ENCODE data around the gene GNA15.

DNA sequence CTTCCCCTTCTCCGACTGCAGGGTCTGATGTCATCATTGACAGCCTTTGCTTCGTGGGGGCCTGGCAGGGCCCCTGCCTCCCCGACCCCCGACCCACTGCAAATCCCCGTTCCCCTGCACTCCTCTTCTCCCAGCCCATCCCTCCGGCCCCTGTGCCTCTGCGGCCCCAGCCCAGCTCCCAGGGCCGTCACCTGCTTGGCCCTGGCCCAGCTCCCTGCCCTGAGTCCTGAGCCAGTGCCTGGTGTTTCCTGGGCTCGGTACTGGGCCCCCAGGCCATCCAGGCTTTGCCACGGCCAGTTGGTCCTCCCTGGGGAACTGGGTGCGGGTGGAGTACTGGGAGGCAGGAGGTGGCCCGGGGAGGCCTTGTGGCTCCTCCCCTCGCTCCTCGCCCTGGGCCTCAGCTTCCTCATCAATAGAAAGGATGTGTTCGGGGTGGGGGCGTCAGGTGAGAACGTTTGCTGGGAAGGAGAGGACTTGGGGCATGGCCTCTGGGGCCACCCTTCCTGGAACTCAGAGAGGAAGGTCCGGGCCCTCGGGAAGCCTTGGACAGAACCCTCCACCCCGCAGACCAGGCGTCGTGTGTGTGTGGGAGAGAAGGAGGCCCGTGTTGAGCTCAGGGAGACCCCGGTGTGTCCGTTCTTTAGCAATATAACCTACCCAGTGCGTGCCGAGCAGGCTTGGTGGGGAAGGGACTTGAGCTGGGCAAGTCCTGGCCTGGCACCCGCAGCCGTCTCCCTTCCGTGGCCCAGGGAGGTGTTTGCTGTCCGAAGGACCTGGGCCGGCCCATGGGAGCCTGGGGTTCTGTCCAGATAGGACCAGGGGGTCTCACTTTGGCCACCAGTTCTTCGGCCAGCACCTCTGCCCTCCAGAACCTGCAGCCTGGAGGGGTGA, 72.7 kb downstream of the GNA15 start:
- TF ChIP-seq CHD2 (IDR thresholded peaks at IDR 0.05; ENCODE audit: low read length) (no peak), CEBPB (IDR thresholded peaks at IDR 0.05; ENCODE audit: low read depth, low read length) (no peak), CTCF (IDR thresholded peaks at IDR 0.05; ENCODE audit: control extremely low read depth in 1 of 3, insufficient read depth in 1 of 3, low read depth in 1 of 3, low read length in 3 of 3) (no peak), RAD21 (IDR thresholded peaks at IDR 0.05 in 1 of 2, conservative IDR thresholded peaks at IDR 0.05 in 1 of 2; ENCODE audit: low read depth in 2 of 2, low read length in 2 of 2) (no peak), JUND (IDR thresholded peaks at IDR 0.05; ENCODE audit: low read length) (no peak)
